Stomach (tissue), 4 donors: Measurements from ENCODE around the gene SLC26A1.

Source experiments
- POLR2A ChIP-seq, 4 donors: fragments of 450-650 bp; IDR thresholded peaks; one replicate each; pipeline ENCODE4 v1.6.1; 2016; ENCODE audit warnings: antibody characterized with exemption in 4 of 4, control low read depth in 2 of 4, mild to moderate bottlenecking in 1 of 4, moderate library complexity in 1 of 4
- TF ChIP-seq, protein P1 (sequence below), 7 experiments: fragments of 450-650 bp in 4 of 7; fragments of 200-600 bp in 3 of 7; sonication (generic) in 3 of 7; IDR thresholded peaks; one replicate each; pipeline ENCODE4 v1.5.1; 2016 to 2019; ENCODE audit warnings: antibody characterized with exemption in 7 of 7, control low read depth in 2 of 7, mild to moderate bottlenecking in 1 of 7

DNA sequence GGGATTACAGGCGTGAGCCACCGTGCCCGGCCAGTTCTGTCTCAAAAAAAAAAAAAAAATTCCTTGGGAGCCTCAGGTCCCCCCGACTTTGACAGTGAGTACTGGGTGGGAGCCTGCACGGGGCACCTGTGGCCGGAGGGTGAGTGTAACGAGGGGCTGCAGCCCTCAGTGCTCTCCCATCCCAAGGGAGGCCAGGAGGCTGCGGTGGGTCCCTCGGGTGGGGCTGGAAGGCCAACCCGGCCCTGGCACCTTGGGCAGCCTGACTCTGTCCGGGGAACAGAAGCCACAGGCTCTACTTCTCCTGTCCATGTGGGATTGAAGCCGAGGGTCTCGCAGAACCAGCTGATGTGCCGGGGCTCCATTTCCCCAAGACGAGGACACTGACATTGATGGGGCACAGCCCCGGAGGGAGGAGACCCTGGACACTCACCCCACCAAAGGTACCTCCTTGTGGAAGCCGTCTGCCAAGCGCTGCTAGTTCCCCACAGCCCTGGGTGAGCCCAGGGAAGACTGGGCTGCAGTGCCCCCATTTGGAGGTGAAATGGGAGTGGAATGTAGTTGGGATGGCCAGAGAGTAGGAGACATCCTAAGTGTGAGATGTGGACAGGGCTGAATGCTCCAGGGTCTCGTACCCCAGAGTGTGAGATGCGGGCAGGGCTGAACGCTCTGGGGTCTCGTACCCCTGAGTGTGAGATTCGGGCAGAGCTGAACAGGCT lies 2.3 kb upstream of the SLC26A1 start:
- TF ChIP-seq POLR2A (IDR thresholded peaks at IDR 0.05): no peak
- TF ChIP-seq, protein P1, sequence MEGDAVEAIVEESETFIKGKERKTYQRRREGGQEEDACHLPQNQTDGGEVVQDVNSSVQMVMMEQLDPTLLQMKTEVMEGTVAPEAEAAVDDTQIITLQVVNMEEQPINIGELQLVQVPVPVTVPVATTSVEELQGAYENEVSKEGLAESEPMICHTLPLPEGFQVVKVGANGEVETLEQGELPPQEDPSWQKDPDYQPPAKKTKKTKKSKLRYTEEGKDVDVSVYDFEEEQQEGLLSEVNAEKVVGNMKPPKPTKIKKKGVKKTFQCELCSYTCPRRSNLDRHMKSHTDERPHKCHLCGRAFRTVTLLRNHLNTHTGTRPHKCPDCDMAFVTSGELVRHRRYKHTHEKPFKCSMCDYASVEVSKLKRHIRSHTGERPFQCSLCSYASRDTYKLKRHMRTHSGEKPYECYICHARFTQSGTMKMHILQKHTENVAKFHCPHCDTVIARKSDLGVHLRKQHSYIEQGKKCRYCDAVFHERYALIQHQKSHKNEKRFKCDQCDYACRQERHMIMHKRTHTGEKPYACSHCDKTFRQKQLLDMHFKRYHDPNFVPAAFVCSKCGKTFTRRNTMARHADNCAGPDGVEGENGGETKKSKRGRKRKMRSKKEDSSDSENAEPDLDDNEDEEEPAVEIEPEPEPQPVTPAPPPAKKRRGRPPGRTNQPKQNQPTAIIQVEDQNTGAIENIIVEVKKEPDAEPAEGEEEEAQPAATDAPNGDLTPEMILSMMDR (IDR thresholded peaks at IDR 0.05): no peak
